Camera-type eye (tissue), 1 donor: ENCODE results near the gene SYNPO2L. TPM values are rescaled to one million over a fixed set of nuclear protein-coding genes. Genes with fewer than 3 reads are reported as not detected.

Experiments used
- total RNA-seq: library from RNA; depleted of rRNA; stranded (reverse); fragments of >200 nt; gene quantifications from one replicate; pipeline ENCODE4 v1.2.3, GENCODE V29; 2014

SYNPO2L gene, protein sequence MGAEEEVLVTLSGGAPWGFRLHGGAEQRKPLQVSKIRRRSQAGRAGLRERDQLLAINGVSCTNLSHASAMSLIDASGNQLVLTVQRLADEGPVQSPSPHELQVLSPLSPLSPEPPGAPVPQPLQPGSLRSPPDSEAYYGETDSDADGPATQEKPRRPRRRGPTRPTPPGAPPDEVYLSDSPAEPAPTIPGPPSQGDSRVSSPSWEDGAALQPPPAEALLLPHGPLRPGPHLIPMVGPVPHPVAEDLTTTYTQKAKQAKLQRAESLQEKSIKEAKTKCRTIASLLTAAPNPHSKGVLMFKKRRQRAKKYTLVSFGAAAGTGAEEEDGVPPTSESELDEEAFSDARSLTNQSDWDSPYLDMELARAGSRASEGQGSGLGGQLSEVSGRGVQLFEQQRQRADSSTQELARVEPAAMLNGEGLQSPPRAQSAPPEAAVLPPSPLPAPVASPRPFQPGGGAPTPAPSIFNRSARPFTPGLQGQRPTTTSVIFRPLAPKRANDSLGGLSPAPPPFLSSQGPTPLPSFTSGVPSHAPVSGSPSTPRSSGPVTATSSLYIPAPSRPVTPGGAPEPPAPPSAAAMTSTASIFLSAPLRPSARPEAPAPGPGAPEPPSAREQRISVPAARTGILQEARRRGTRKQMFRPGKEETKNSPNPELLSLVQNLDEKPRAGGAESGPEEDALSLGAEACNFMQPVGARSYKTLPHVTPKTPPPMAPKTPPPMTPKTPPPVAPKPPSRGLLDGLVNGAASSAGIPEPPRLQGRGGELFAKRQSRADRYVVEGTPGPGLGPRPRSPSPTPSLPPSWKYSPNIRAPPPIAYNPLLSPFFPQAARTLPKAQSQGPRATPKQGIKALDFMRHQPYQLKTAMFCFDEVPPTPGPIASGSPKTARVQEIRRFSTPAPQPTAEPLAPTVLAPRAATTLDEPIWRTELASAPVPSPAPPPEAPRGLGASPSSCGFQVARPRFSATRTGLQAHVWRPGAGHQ
- total RNA-seq, result 2.5 TPM

GRCh38 chr10:73655990-73656298 lies at the start of gene SYNPO2L:
Gene SYNPO2L (minus strand): TSS chr10:73656029. CDS start chr10:73655922, 107 bp downstream.

GRCh38 chr10:73697675-73698159 lies 41.9 kb upstream of the SYNPO2L start, which contains the start of gene AGAP5:
Gene AGAP5 (minus strand): TSS chr10:73698109. CDS start chr10:73697755, 354 bp downstream.

DNA sequence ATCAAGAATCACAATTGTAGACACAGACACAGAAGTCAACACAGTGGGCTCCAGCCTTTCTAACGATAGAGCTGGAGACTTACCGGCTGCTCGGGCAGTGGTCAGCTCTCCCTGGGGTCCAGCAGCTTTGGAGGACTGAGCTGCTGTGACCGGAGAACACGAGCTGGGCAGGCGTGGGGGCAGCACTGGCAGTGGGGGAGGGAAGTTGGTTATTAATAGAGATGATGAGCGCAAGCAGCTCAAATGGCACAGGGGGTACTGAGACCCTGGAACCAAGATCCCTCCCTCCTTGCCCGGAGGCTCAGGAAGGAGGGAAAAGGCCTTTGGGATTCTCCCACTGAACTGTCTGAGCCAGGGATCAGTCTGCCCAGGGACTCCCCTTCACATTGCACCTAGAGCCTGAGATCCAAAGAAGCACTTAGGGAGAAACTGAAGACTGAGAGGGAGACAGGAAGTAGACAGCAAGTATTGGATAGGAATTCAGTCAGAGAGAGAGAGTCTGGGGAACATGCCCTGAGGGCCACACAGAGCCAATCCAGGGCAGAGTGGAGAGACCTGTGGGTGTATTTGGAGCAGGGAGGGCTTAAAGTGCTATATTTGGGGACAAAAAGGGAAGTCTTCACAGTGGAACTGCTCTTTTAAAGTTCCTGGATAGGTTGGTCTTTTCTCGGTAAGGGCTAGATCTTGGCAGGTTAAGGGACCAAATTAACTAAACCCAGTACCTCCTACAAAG lies 14.3 kb downstream of the SYNPO2L start, which contains the start of gene MYOZ1:
MYOZ1 (minus strand) TSS at position 147 of the 733 bp plus-strand sequence. CDS start 1,457 bp downstream, outside the sequence.

Other genes starting within 250 kb of the SYNPO2L start
- 68.4 TPM for gene ANXA7, start 242.0 kb downstream of the SYNPO2L start, total RNA-seq
- 3.6 TPM for gene MSS51, start 222.5 kb downstream of the SYNPO2L start, total RNA-seq
- 107 TPM for gene PPP3CB, start 160.0 kb downstream of the SYNPO2L start, total RNA-seq
- gene USP54, start 64.7 kb downstream of the SYNPO2L start, total RNA-seq, result 54.2 TPM
- 18.0 TPM for gene MYOZ1, start 14.6 kb downstream of the SYNPO2L start, total RNA-seq
- 8.0 TPM for gene AGAP5, start 42.1 kb upstream of the SYNPO2L start, total RNA-seq
- 60.9 TPM for gene SEC24C, start 88.3 kb upstream of the SYNPO2L start, total RNA-seq
- gene CHCHD1, start 126.0 kb upstream of the SYNPO2L start, total RNA-seq, result 12.4 TPM
- 97.1 TPM for gene ZSWIM8, start 129.6 kb upstream of the SYNPO2L start, total RNA-seq
- 20.9 TPM for gene NDST2, start 155.6 kb upstream of the SYNPO2L start, total RNA-seq
- 47.4 TPM for gene CAMK2G, start 218.5 kb upstream of the SYNPO2L start, total RNA-seq